HTERT RPE-1 (cell line): ENCODE measurements around the gene KRT38.
"Not testable (repeated sequence)": the region's sequence is repeated elsewhere in the genome, so short reads cannot be mapped to it uniquely, and the experiment has no call there.

Experiments used
- in situ Hi-C: fragments of 300-500 bp; cut with MboI; formaldehyde crosslinking; loops from 4 replicates; pipeline ENCODE4 v1.14.3; 2020; ENCODE audit warnings: low sequenced_read_pairs

KRT38 gene

DNA sequence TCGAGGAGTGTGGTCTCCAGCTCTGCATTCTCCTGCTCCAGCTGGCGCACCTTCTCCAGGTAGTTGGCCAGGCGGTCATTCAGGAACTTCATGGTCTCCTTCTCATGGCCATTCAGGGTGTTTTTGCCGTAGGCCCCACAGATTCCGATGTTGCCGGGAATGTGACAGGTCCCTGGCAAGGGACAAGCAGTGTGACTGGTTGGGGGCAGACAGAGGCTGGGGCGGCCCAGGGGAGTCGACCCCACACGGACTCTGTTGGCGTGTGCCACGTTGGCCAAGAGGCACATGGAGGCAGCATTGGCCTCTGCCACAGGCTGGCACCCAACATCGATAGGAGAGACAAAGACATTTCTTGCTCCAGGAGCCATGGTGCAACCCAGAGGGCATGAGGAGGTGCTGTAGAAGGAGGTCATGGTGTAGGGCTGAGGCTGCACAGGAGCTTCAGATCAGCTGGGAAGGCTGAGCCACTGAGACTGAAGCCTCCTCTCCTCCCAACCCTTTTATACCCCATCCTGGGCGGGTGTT is 16.6 kb downstream of the KRT38 start, which contains the start of gene KRT37:
TSS of gene KRT37 (minus strand) at position 475 of the 525 bp plus-strand sequence. CDS start at position 413, 62 bp downstream.
- in situ Hi-C loops = no loop called here

DNA sequence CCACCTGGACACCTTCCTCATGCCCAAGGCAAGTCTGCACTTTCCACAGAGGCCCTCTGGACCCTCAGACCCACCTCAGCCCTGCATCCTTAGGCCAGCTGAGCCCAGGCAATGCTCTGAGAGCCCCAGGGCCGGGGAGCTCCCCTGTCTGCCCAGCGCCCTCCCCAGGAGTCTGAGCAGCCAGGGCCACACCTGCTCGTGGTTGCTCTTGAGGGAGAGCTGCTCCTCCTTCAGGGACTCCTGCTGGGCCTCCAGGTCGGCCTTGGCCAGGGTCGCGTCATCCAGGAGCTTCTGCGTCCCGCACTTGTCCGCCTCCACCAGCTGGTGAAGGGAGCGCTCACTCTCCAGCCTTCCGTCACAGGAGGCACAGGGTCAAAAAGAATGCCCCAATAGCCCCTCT is 18.2 kb downstream of the KRT38 start:
- in situ Hi-C loops = not testable (repeated sequence)

DNA sequence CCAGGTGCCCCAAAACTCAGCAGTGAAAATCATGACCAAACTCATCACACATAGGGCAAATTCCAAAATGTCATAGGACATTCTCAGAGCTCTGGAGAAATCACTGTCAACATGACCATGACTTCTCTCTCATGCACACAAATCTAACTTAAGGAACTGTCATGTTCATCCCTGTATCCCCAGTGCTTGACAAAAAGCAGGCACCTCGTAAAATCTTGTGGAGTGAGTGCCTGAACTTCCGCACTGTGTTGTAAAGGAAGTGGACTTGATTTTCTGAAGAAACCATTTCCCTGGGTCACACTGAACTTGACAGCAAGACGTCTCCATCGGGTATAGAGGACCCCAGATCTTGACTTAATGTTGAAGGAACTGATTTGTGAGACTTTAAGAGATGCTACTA is 19.2 kb downstream of the KRT38 start:
- in situ Hi-C loops = no loop called here

DNA sequence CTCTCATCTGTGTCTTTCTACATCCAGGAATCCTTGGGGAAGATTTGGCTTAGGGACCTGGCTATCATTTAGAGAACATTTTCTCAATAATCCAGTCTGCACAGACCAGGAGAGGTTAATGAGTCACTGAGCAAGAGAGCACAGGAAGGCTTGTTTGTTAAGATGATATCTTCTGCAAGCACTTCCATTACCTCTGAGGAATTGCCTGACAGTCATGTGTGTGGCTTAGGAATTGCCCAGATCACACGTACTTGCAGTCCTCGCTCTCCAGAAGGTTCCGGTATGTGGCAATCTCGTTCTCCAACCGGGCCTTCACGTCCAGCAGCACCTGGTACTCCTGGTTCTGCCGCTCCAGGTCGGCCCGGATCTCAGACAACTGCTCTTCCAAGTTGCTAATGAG is 19.7 kb downstream of the KRT38 start:
- in situ Hi-C loops = no loop called here

DNA sequence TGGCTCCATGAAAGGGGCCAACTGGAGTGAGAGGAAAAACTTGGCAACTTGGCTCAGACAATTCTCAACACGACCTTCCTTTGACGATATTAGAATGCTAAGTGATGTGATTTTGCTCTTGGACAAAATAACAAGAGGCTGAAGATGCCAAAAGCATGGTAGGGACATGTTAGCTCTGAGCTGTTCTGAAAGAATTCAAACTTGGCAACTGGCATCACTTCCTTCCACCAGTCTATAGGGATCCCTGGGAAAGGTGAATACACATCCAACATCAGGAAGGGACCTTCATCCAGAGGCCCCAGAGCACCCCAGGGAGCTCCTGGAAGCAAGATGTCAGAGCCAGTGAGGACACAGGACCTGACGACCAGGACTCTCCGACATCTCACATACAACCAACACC is 20.6 kb downstream of the KRT38 start:
- in situ Hi-C loops = no loop called here

DNA sequence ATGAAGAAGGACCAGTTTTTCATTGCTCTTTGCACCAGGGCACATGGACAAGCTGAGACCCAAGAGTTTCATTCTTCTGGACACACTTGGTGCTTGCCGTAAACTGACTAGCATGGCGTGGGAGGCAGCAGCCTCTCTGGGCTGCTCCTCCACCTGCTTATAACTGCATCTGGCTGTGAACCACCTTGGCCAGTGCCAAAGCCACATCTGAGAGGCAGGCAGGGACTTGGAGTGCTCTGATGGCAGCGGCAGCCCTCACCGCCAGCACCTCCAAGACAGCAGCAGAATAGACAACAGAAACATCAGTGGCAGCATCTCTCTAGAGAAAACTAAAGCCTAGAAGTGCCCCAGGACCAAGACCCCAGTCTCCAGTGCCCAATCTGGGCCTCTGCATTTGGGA is 21.1 kb downstream of the KRT38 start:
- in situ Hi-C loops = no loop called here

DNA sequence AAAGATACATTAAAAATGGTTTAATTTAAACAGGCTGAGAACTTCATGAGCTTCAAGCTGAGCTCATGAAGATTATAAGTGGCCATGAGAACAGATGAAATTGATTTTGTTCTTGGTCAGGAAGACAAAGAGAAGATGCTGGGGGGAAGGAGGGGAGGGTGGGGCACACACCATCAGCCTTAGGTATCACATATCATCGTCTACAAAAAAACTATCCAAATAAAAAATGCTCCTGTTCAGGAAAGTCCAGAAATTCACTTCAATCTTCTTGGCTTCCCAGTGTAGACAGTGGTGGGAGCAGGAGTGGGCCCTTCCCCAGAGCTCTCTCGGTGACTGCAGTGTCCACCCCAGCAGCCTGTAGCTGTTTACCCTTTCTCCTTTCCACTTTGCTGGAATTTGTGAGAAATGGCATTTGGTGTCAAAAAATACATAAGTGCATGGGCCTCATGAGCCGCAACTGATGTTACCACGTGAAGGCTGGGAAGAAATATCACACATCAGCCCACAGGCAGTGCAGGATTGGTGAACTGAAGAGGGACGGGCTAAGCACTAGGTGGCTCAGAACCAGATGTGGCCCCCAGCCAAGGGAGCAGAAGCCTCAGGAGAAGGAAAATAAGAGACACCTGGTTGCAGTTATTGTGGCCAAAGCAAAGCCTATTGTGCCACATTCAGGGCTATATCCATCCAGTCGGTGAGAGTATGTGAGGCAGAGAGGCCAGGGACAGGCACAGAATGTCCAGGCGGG is 22.5 kb downstream of the KRT38 start:
- in situ Hi-C loops = no loop called here

DNA sequence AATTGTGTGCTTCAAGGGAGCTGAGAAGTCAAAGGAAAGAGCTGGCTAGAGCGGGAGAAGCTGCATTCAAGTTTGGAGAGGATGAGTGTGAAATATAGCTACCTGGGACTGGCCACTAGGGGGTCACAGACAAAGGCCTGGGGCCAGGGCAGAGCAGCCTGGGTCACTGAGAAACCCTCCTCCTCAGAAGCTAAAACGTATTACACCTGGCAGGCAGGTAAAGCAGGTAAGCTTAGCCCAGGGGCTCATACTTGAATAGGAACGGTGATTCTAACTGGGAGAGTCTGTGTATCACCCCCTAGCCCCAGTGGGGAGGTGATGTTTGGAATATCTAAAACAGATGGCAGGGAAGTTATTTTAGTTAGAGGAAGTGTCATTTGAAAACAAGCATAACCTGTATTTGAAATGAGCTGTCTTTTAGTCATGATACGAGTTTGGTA is 23.2 kb downstream of the KRT38 start:
- in situ Hi-C loops = no loop called here

DNA sequence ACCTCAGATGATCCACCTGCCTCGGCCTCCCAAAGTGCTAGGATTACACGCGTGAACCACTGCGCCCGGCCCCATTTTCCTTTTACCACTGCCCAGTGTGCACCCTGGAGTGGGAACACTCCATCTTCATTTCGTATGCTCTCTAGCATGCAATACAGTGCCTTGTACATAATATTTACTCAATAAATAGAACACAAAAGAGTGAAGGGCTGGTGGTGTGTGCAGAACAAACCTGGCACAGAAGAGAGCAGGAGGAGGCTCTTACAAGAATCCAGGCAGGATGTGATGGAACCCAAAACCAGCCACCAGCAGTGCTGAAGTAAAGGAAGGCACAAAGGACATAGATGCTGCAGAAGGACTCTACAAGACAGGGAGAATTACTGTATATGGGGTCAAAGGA is 23.7 kb downstream of the KRT38 start:
- in situ Hi-C loops = no loop called here

DNA sequence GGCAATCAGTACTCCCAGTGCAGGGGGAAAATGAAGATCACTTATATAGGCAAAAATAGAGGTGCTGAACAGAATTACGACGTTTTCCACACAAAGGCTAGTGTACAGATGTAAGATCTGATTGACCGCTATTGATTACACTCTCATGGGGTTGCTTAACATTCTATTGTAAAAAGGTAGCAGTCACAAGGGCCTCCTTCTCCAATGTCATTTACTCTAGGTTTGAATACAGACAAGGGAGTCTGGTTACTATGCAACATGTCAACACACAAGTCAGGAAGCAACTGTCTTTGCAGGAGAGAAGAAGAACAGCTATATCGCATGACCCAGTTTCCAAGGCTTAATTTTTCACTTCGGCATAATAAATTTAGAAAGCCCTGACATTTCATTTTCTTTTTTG is 24.3 kb downstream of the KRT38 start:
- in situ Hi-C loops = no loop called here

DNA sequence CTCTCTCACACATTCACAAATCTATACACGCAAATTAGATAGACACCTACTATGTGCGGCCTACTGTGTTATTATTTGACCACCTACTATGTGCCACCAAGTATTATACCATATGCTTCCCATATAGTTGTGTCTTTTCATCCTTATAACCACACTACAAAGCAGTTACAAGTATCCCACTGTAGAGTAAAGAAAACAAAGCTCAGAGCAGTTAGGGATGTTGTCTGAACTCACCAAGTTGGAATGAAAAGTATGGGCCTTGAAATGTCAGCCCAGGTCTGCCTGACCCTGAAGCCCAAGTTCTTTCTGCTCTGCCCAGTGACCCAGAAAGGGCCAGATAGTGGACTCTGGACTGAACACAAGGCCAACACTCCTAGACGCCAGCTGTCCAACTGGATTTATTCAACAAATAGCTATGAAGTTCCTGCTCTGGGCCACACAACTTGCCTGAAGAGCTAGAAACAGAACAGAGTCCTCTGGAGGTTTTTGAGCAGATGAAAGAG is 24.9 kb downstream of the KRT38 start:
- in situ Hi-C loops = no loop called here

DNA sequence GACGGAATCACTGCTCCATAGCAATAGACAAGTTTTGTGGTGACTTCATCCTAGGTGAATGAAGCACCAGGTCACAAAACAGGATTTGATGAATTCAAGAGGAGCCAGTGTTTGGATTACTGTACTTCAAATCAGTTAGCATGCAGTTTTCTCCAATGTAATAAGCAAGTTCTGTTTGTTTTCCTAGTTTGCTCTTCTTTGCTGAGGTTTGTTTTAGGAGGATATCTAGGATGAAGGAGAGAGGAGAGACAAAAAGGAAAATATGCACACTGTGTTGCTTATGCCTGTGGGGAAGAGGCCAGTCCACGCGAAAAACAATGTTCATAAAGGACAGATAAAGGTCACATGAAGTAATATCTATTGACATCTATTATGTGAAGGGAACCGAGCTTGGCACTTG is 25.4 kb downstream of the KRT38 start:
- in situ Hi-C loops = no loop called here

DNA sequence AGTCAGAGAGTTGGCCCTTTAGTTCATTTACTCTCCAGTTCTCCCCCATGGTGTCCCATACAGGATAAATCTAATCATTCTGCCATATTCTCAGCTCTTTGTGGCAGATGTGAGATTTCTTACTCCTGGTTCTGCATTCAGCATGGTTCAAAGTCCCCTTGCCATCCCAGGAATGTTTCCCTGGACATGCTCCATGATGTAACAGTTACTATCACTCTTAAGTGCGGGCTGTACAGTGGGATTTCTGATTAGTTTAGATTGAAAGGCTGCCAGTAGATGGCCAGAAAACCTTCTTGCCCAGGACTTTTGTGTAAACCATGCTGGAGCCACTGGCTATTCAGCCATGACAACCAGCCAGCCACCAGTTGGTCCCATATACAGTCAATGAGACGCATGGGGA is 26.8 kb downstream of the KRT38 start:
- in situ Hi-C loops = no loop called here

DNA sequence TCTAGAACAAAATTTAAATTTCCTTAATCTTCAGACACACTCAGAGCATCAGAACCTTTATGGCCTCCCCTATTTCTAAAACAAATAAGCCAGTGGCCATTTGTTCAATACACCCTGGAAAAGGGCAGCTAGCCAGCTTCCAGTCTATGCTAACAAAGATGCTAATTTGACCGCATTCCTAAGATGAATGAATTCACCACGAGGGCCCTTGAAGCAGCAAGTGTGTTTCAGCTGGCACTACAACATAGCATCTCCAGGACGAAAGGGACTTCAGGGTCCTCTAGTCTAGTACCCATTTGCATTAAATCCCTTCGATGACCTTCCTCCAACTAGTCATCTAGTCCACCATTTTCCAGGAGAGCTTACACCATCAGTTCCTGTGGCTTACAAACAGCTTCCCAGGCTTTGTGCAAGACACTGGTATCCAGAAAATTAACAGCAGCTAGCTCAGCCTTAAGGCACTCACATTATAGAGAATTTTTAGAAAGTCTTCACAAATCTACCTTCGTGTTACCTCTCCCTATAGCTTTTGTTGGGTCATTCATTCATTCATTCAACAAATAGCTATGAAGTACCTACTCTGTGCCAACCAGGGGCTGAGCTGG is 27.3 kb downstream of the KRT38 start:
- in situ Hi-C loops = no loop called here

DNA sequence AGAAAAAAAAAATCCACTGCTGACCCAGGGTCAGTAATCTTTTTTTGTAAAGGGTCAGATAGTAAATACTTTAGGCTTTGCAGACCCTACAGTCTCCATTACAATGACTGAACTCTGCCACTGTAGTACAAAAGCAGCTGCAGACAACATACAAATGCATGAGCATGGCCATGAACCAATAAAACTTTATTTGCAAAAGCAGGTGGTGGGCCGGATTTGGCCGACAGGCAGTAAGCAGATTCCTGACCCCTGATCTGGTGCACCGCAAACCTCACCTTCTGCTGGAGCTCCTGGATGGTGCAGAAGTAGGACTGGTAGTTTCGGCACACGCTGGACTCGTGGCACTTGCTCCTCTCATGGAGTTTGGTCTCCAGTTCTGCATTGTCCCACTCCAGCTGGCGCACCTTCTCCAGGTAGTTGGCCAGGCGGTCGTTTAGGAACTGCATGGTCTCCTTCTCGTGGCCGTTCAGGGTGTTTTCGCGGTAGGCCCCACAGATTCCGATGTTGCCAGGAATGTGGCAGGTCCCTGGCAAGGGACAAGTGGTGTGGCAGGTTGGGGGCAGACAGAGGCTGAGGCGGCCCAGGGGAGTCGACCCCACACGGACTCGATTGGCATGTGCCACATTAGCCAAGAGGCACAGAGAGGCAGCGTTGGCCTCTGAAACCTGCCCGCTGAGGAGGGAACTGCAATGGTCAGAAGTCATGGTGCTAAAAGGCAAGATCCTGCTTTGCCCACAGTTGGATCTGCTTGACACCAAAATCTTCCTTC is 29.5 kb downstream of the KRT38 start:
- in situ Hi-C loops = no loop called here

DNA sequence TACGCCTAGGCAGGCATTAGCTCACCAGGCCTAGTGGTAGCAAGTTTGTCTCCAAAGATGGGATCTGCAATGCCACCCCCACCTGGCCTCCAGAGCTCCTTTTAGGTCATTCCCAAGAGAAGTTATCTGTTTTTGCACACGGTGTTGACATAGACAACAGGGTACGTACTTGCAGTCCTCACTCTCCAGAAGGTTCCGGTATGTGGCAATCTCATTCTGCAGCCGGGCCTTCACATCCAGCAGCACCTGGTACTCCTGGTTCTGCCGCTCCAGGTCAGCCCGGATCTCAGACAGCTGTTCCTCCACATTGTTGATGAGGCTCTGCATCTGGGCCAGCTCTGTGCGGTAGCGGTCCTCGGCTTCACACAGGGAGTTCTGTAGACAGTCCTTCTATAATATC is 33.6 kb downstream of the KRT38 start:
- in situ Hi-C loops = no loop called here

DNA sequence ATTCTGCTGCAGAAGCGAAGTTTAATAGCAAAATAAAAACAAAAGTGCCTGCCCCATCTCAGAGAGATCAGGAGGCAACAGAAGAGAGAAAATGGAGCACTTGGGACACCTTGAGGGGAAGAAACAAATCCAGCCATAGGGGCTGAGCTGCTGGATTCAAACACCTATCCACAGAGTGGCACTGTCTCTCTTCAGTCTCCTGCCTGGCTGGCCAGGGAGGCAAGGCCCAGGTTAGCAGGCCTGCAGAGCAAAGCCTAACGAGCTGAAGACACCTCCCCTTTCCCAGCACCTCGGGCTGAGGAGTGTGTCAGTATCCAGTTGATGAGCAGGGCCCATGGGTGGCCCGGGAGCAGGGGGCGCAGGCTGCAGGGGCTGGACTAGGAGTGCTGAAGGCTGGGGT is 34.6 kb downstream of the KRT38 start:
- in situ Hi-C loops = no loop called here

DNA sequence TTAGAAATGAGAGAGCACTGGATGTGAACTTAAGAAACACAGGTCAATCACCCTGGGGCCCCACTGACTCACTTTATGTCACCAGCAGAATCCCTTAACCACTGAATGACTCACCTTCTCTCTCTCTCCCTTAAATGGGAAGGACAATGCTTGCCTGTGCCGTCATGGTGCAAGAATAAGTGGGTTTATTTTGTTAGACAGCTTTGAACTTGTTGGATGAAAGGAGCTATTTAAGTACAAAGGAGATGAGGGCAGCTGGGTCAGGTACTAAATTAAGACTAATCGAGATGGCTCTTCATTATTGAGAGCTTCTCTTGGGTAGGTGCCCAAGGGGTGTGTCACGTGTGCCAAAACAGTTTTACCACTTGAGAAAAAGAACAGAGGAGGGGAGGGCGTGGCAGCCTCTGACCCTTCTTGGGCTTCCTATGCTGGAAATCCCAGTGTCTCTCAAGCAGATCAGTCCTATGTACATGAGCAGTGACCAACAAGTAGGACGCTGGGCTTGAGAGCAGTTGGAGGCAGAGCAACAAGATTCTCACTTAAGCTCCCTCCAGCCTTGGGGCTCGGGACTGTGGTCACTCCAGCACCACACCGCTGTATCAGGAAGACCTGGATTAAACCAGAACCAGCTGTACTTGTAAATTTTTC is 36.6 kb downstream of the KRT38 start:
- in situ Hi-C loops = no loop called here

DNA sequence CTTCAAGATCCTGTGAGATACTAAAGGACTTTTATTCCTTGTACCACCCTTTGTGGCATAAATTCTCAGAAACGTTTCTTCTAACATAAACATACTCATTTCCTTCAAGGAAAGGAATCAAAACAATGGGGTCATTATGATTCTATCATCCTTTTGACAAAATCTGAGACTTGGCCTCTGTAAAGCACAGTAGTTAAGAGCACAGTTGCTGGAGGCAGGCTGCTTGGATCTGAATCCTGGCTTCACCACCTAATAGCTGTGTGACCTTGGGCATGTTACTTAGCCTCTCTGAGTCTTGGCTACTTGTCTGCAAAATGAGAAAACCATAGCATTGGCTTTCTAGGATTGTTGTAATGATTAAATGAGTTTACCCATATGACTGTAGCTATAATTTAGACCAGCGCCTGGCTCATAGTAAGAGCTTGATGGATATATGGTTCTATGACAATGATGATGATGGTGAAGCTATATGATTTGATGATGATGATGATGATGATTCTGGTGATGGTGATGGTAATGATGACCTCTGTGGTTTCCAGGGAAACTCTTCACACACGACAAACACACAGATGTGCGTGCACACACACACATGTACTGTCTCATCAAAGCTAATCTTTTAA is 37.3 kb downstream of the KRT38 start:
- in situ Hi-C loops = no loop called here

DNA sequence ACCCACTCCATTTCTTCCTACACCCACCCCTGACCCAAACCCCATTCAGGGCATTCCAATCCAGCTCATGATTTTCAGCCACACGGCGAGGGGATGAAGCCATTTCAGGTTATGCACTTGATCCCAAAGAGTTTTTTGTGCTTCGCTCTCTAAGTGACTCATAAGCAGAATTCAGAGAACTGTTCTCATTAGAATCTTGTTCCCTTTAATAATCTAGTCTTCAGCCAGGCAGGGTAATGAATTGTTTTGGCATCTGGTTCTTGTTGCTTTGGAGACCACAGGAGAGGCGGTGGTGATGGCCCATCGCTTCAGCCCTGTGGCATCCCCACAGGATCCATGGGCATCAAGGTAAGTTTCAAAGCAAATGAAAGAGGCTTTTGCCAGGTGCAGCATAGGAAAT is 38.6 kb downstream of the KRT38 start:
- in situ Hi-C loops = no loop called here
